GM21576 (cell line): ENCODE data around the gene ITGB5.
A peak's percentile ranks its signal among the peaks of the same experiment; 100 is the strongest.
"Not testable (repeated sequence)": the region's sequence is repeated elsewhere in the genome, so short reads cannot be mapped to it uniquely, and the experiment has no call there.

ENCODE experiments used
- ATAC-seq: cut with Tn5 transposase; IDR thresholded peaks from one replicate; pipeline ENCODE4 v1.9.1; 2021; ENCODE audit warnings: mild to moderate bottlenecking, moderate library complexity; ENCODE audit not compliant: unreplicated experiment

Gene ITGB5

GRCh38 chr3:124760601-124761000 is 126.6 kb downstream of the ITGB5 start:
- ATAC-seq, result no peak

GRCh38 chr3:124759666-124760401 is 127.3 kb downstream of the ITGB5 start:
- ATAC-seq, result no peak

GRCh38 chr3:124758851-124759635 is 128.1 kb downstream of the ITGB5 start:
- no peak for ATAC-seq

DNA sequence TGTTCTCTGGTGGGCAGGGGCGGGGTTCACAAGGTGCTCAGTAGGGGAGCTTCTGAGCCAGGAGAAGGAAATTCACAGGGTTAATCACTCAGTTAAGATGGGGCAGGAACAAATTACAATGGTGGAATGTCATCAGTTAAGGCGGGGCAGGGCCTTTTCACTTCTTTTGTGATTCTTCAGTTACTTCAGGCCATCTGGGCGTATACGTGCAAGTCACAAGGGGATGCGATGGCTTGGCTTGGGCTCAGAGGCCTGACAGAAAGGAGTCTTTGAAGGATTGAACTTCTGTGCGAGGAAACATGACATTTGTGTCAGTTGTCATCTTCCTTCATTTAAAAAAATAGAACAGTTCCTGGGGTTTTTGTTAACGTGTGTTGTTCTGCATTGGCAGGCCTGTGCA is 129.2 kb downstream of the ITGB5 start:
- not testable (repeated sequence) for ATAC-seq

DNA sequence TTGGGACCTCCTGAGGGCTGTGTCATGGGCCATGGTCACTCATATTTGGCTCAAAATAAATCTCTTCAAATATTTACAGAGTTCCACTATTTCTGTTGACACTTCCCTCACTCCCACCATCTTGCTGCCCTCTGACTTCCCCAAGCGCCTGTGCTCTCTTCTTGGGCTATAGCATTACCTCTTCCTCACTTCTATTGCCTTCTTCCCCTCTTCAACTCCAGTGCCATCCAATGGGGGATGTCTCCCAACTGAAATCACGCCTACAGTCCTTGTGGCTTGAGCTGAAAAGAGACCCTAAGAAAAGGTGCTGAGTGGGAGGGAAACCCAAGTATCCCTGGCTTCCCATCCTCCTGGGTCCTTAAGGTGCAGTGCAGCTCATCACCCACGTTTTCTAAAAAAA is 135.1 kb downstream of the ITGB5 start:
- ATAC-seq, result no peak

GRCh38 chr3:124751501-124751900 is 135.7 kb downstream of the ITGB5 start:
- ATAC-seq, result no peak

DNA sequence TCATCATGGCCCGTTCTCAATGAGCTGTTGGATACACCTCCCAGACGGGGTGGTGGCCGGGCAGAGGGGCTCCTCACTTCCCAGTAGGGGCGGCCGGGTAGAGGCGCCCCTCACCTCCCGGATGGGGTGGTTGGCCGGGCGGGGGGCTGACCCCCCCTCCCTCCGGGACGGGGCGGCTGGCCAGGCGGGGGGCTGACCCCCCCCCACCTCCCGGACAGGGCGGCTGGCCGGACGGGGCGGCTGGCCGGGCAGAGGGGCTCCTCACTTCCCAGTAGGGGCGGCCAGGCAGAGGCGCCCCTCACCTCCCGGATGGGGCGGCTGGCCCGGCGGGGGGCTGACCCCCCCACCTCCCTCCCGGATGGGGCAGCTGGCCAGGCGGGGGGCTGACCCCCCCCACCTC is 137.3 kb downstream of the ITGB5 start:
- not testable (repeated sequence) for ATAC-seq

- no peak for ATAC-seq
Observed at GRCh38 chr3:124748560-124749198, 138.5 kb downstream of the ITGB5 start.

DNA sequence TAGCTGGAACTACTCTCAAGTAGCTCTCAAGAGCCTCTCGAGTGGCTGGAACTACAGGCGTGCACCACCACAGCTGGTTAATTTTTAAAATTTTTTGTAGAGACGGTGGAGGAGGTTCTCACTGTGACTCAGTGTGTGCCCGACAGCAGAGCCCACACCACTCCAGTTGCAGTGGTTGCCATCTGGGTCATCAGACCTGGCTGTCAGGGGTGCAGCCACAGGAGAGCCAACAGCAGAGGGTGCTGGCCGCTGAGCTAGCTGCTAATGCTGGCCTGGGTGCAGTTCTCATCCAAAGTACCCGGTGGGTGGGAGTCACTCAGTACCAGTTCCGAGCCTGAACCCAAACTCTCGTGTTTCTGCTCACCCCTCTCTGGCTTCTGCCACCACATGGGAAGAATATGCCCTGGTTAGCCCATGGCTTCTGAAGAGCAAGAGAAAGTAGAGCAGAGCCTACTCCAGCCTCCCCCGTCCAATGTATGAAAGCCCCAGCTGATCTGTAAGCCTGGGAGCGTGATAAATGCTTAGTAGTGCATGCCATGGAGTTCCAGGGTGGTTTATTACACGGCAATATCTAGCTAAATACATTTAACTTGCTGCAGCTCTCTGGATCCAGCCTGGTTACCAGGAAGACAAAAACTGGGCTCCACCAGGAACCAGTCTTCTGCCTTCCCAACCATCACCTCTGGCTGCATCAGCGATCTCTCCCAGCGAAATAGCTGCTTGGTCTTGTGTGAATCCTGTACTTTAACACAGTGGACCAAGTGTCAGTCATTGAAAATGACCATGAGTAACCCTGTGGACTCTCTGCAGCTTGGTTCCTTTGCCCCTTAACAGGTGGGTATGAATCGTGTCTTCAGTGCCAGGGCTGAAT is 139.8 kb downstream of the ITGB5 start:
- ATAC-seq, result no peak

GRCh38 chr3:124745756-124746155 is 141.4 kb downstream of the ITGB5 start:
- ATAC-seq, result no peak

- no peak for ATAC-seq
Observed at GRCh38 chr3:124741027-124741426, 146.1 kb downstream of the ITGB5 start.

DNA sequence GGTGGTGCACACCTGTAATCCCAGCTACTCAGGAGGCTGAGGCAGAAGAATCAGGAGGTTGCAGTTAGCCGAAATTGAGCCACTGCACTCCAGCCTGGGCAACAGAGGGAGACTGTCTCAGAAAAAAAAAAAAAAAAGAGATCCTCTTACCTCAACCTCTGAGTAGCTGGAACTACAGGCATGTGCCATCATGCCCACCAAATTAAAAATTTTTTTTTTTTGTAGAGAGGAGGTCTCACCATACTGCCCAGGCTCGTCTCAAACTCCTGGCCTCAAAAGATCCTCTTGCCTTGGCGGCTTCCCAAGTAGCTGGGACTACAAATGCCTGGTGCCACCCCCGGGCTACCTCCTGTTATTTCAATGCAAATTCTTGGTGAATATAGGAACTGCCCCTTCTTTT is 155.4 kb downstream of the ITGB5 start:
- ATAC-seq, result no peak

- ATAC-seq, result no peak
Observed at GRCh38 chr3:124730941-124731297, 156.2 kb downstream of the ITGB5 start.

DNA sequence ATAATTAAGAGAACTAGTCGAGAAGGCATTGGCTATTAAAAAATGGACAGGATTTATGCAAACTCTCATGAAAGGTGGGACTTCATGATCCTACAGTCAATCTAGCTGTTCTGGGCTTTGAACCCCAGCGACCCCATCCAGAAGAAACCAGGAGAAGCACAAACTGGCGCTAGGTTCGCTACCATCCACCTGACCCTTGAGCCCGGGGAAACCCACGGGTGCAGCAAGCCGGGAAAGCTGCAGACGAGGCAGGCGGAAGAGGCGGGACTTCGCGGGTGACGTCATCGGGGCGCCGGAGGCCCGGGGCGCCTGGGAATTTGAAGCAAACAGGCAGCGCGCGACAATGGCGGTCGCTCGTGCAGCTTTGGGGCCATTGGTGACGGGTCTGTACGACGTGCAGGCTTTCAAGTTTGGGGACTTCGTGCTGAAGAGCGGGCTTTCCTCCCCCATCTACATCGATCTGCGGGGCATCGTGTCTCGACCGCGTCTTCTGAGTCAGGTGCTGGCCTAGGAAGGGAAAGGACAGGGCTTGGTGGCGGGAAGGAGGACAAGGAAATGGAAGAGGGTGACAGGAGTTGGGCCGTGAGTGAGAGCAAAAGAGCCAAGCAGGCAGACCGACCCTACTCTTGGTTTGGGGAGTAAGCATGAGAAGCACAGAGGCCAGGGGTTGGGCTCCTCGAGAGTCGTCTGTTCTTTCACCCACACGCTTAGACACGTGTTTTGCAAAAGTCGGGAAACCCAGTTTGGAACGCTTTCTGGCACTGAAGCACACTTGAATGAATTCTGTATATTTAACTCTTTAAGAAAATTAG is 156.8 kb downstream of the ITGB5 start, which contains the start of gene UMPS:
Gene UMPS (plus strand): TSS at position 324 of the 812 bp plus-strand sequence. CDS start 20 bp downstream, at position 344.
- peak; percentile 96 for ATAC-seq

GRCh38 chr3:124722589-124722988 is 164.6 kb downstream of the ITGB5 start:
- no peak for ATAC-seq

DNA sequence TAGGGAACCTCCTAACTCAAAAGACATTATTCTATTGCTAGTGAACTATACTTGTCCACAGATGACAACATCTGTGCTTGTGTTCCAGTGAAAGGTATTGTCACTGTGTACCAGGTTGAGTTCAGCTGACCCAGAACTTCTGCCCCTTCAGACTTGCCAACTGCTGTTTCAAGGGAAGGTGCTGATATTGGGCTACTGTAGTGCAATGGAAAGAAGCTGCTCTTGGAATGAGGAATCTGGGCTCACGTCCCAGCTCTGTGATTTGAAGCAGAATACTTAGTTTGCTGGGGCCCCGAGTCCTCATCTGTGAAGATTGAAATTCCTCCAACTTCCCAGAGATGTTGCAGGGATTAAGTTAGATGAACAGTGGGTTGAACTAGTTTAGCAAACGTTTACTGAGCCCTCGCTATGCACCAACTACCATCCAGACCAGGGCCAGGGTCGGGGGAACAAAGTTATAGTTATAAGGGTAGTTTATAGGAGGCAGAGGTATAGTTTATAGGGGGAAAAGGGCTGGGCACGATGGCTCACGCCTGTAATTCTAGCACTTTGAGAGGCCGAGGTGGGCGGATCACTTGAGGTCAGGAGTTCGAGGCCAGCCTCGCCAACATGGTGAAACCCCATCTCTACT is 172.8 kb downstream of the ITGB5 start:
- no peak for ATAC-seq
